Femur (tissue), 1 donor: Measurements from ENCODE around the gene CKAP5.

ENCODE experiments used
- DNase-seq: peaks from one replicate; pipeline ENCODE4 v3.0.0-alpha.2; 2017

Gene CKAP5

DNA sequence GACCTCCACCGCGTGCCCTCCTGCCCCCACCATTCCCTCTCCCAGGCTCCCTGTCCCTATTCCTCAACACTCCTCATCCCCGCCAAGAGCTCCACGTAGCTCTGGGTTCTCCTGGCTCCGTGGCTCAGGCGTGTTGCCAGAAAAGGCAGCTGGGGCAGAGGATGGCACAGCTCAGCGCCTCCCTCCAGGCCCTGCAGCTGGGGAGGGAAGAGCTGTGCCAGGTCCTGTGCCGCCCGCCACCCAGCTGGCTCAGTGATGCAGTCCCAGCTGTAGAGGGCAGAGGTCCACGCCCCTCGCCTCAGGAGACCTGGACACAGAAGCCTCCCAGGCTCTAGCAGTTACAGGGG lies 149.9 kb downstream of the CKAP5 start:
- peak; percentile 77 for DNase-seq

DNA sequence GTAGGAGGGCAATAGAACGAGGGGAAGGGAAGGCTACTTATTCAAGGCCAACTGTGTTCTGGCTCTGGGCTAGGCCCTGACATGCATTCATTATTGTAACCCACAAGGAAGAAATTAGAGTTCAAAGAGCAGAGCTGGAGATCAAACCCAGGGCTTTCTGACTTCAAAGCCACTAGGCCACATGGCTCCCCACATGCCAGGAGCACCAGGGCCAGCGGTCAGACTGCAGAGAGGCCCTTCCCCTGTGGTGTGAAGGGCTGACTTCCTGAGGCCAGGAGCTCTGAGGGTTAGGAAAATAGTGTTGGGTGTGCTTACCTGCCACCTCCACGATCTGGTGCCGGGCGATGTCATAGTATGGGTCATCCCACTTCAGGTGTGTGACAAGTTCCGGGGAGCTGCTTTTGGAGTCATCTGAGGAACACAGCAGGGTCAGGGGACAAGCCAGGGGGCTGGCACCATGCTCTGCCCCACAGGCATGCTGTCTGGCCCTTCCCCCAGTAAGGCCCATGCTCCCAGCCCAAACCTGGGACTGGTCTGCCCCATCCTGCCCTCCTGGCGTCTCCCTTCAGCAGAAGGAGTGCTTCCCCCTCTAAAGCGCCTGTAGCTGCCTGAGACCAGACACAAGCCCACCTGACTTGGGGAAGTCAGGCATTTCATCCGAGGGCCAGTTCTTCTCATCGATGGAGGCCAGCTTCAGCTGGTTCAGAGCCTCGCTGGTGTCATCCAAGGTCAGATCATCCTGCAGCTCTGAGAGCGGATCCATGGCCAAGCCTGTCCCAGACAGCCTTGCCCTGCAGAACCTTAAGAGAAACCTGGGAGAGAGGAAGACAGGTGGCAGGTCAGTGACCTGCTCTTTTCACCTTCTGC lies 150.5 kb downstream of the CKAP5 start:
- no peak for DNase-seq

- DNase-seq = no peak
Observed at GRCh38 chr11:46694607-46695006, 151.5 kb downstream of the CKAP5 start.

GRCh38 chr11:46694072-46694471 lies 152.0 kb downstream of the CKAP5 start:
- DNase-seq = no peak

GRCh38 chr11:46693597-46694012 lies 152.5 kb downstream of the CKAP5 start:
- no peak for DNase-seq
